Caco-2 (cell line): ENCODE measurements around the gene FGF11. TPM values are rescaled to one million over a fixed set of nuclear protein-coding genes. Genes with fewer than 3 reads are reported as not detected.

Experiments
- BruUV-seq: library from RNA; stranded (reverse); fragments of 400-500 nt; replicated peaks from 2 replicates; lab custom pipeline; 2021; lab: Mats Ljungman, UMichigan
- CTCF ChIA-PET: fragments of 300-600 bp; sonication (Branson Sonifier 250); formaldehyde crosslinking; loops from one replicate; lab custom pipeline; 2022; ENCODE audit warnings: antibody characterized with exemption; lab: Charles Lee
- POLR2A ChIA-PET: fragments of 300-600 bp; sonication (Branson Sonifier 250); formaldehyde crosslinking; loops from one replicate; lab custom pipeline; 2022; ENCODE audit warnings: antibody characterized with exemption; lab: Charles Lee
- DNase-seq, 2 experiments: peaks; one replicate each; pipeline versions ENCODE4 v3.0.0 to v3.0.0-alpha.2; 2020 to 2022
- H3K27me3 ChIP-seq: replicated peaks from 2 replicates; pipeline ENCODE4 v1.6.0; 2011; ENCODE audit warnings: low read length; ENCODE audit not compliant: control insufficient read depth, insufficient read depth
- H3K36me3 ChIP-seq: 2 replicates; pipeline ENCODE4 v1.5.1; 2011; ENCODE audit warnings: low read length; ENCODE audit not compliant: control insufficient read depth, insufficient read depth
- H3K4me1 ChIP-seq: fragments of 250-450 bp; sonication (Bioruptor Pico); 2 replicates; pipeline ENCODE4 v1.5.1; 2020; ENCODE audit warnings: mild to moderate bottlenecking
- H3K4me3 ChIP-seq: 2 replicates; pipeline ENCODE4 v1.5.1; 2011; ENCODE audit warnings: low read depth, mild to moderate bottlenecking, control low read depth, low read length
- H3K9me3 ChIP-seq: fragments of 250-450 bp; sonication (Bioruptor Pico); 2 replicates; pipeline ENCODE4 v1.5.1; 2020; ENCODE audit warnings: mild to moderate bottlenecking, moderate library complexity
- H3K27ac Mint-ChIP-seq: one replicate; pipeline ENCODE4 v1.8.0; 2022; ENCODE audit warnings: mixed read lengths; ENCODE audit not compliant: unreplicated experiment
- H3K27me3 Mint-ChIP-seq: one replicate; pipeline ENCODE4 v1.8.0; 2022; ENCODE audit warnings: mixed read lengths; ENCODE audit not compliant: insufficient read depth, unreplicated experiment
- H3K36me3 Mint-ChIP-seq: one replicate; pipeline ENCODE4 v1.8.0; 2022; ENCODE audit warnings: mild to moderate bottlenecking, mixed read lengths; ENCODE audit not compliant: insufficient read depth, unreplicated experiment
- H3K4me1 Mint-ChIP-seq: one replicate; pipeline ENCODE4 v1.8.0; 2022; ENCODE audit warnings: low read depth, mixed read lengths; ENCODE audit not compliant: unreplicated experiment
- H3K4me3 Mint-ChIP-seq: one replicate; pipeline ENCODE4 v1.8.0; 2022; ENCODE audit warnings: mild to moderate bottlenecking, moderate library complexity, mixed read lengths; ENCODE audit not compliant: unreplicated experiment
- H3K9me3 Mint-ChIP-seq: one replicate; pipeline ENCODE4 v1.8.0; 2022; ENCODE audit warnings: mixed read lengths; ENCODE audit not compliant: unreplicated experiment
- intact Hi-C: fragments of 100-400 bp; cut with micrococcal nuclease; formaldehyde crosslinking; loops from one replicate; pipeline ENCODE4 v1.10.0; 2022; ENCODE audit not compliant: unreplicated experiment
- total RNA-seq: library from RNA; stranded (reverse); gene quantifications from 2 replicates; pipeline ENCODE4 v1.2.3, GENCODE V29; 2022
- TF ChIP-seq, protein P1 (sequence below), 2 experiments: fragments of 200-600 bp in 1 of 2; IDR thresholded peaks; 1 replicate in 1 of 2; 2 replicates in 1 of 2; pipeline versions ENCODE4 v1.5.1 to v1.8.0; 2011 to 2022; ENCODE audit warnings: antibody characterized with exemption in 1 of 2, control low read depth in 1 of 2, inconsistent platforms in 1 of 2, low read depth in 1 of 2, low read length in 1 of 2, mild to moderate bottlenecking in 1 of 2, moderate library complexity in 1 of 2; ENCODE audit not compliant: insufficient read depth in 1 of 2, severe bottlenecking in 1 of 2, unreplicated experiment in 1 of 2

The FGF11 gene
- total RNA-seq, 1 experiment from 2014 or later: 0.91 TPM

DNA sequence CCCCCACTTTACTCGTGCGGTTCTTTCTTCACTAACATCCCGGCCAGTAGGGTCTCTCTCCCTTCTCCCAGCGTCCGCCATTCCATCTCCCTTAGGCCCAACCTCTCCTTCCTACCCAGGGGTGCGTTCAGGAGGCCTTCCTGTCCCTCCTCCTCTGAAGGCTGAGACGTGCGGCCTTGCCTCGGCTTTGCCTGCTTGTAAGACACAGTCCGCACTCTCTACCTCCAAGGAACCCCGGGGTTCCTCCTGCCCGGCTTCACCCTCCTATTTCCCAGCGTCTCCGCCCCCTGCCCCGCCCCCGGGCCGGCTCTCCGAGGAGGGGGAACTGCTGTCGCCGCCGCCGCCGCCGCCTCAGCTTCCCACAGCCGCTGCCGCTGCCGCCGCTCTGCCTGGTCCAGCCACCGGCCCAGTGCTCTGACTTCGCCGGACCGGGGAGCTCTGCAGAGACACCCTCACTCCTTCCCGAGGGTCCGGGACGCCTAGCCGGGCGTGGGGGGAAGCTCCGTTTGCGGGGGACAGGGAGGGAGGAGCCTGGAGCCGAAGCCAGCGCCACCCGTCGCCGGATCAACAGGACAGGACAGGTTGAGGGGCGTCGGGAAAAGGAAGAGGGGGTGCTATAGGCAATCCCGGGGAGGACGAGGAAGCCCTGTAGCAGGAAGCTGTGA, 1.2 kb upstream of the FGF11 start:
- Mint-ChIP-seq H3K36me3 (peaks cover 23% of the 10 kb centered on the region), H3K27me3 (no peaks in the 10 kb centered on the region), H3K4me1 (peaks cover 6% of the 10 kb centered on the region), H3K9me3 (no peaks in the 10 kb centered on the region), H3K27ac (no peak overlapping the region), H3K4me3 (peak overlapping the region; percentile 89)
- Histone ChIP-seq H3K36me3 (no peaks in the 10 kb centered on the region), H3K9me3 (no peaks in the 10 kb centered on the region), H3K27me3 (no peaks in the 10 kb centered on the region), H3K4me1 (no peaks in the 10 kb centered on the region), H3K4me3 (no peak overlapping the region)
- TF ChIP-seq, protein P1, sequence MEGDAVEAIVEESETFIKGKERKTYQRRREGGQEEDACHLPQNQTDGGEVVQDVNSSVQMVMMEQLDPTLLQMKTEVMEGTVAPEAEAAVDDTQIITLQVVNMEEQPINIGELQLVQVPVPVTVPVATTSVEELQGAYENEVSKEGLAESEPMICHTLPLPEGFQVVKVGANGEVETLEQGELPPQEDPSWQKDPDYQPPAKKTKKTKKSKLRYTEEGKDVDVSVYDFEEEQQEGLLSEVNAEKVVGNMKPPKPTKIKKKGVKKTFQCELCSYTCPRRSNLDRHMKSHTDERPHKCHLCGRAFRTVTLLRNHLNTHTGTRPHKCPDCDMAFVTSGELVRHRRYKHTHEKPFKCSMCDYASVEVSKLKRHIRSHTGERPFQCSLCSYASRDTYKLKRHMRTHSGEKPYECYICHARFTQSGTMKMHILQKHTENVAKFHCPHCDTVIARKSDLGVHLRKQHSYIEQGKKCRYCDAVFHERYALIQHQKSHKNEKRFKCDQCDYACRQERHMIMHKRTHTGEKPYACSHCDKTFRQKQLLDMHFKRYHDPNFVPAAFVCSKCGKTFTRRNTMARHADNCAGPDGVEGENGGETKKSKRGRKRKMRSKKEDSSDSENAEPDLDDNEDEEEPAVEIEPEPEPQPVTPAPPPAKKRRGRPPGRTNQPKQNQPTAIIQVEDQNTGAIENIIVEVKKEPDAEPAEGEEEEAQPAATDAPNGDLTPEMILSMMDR (IDR thresholded peaks at IDR 0.05; ENCODE audit: insufficient read depth in 1 of 2, low read depth in 1 of 2, low read length in 1 of 2, severe bottlenecking in 1 of 2, unreplicated experiment in 1 of 2): no peak
- intact Hi-C loops: loop anchor here (1.0 to 5.0 kb wide), 3 partner anchors 45 to 249 kb away; partner anchors contain the start of genes TMEM95, TP53 and WRAP53
- no peak for DNase-seq
- ChIA-PET CTCF (interaction anchor here (0.6 kb wide), 1 partner anchor 78 kb away, joined by 3 read pairs; no protein-coding TSS in a partner anchor), POLR2A (interaction anchor here (0.5 kb wide), 1 partner anchor 46 kb away, joined by 4 read pairs; no protein-coding TSS in a partner anchor)
- no TSS peak for BruUV-seq

DNA sequence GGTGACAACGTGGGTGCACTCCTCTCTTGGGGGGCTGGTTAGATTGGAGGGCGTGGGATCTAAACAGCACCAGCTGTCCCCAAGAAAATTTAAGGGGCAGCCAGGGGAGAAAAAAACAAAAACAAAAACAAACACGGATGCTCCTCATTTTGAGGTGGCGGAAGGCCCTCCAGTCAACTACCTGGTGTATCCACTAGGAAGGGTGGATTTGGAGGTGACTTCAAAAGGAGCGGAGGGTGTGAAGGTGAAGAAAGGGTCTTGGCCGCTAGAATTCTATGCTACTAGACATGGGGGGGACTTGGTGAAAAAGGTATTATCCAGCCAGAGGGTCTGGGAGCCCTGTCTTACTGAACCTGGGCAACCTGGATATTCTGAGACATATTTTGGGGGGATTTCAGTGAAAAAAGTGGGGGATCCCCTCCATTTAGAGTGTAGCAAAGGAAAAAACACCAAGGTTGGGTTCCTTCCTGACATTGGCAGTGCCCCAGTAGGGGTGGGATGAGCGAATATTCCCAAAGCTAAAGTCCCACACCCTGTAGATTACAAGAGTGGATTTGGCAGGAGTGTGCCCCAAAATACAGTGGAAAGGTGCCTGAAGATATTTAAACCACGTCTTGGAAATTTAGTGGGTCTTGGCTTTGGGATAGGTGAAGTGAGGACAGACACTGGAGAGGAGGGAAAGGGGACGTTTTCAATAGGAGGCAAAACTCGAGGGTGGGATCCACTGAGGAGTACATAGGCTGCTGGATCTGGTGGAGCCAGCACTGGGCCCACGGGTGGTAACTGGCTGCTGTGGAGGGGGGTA, 454 bp upstream of the FGF11 start:
- ChIA-PET POLR2A (interaction anchor here (0.5 to 0.7 kb wide), 2 partner anchors 46 to 201 kb away, joined by 3 to 4 read pairs; no protein-coding TSS in a partner anchor), CTCF (interaction anchor here (1.7 kb wide), 1 partner anchor 63 kb away, joined by 8 read pairs; no protein-coding TSS in a partner anchor)
- intact Hi-C loops: loop anchor here (5.0 kb wide), 2 partner anchors 82 to 248 kb away; partner anchors contain the start of genes TMEM95, TP53 and WRAP53
- no peaks in the 10 kb centered on the region for H3K4me1 ChIP-seq
- Mint-ChIP-seq H3K27ac (no peak overlapping the region), H3K27me3 (no peaks in the 10 kb centered on the region), H3K36me3 (peaks cover 23% of the 10 kb centered on the region), H3K4me3 (peak overlapping the region; percentile 89), H3K4me1 (peaks cover 6% of the 10 kb centered on the region), H3K9me3 (no peaks in the 10 kb centered on the region)
- no TSS peak for BruUV-seq
- H3K36me3 ChIP-seq: no peaks in the 10 kb centered on the region
- no peak for DNase-seq
- H3K27me3 ChIP-seq: no peaks in the 10 kb centered on the region
- TF ChIP-seq, protein P1 (IDR thresholded peaks at IDR 0.05; ENCODE audit: insufficient read depth in 1 of 2, low read depth in 1 of 2, low read length in 1 of 2, severe bottlenecking in 1 of 2, unreplicated experiment in 1 of 2): no peak
- no peaks in the 10 kb centered on the region for H3K9me3 ChIP-seq
- H3K4me3 ChIP-seq: peak overlapping the region; percentile 37
